Astrocyte (in vitro differentiated cells and primary cell): ENCODE measurements around the gene TTC1. TPM values are rescaled to one million over a fixed set of nuclear protein-coding genes. Genes with fewer than 3 reads are reported as not detected.
"Not testable (repeated sequence)": the region's sequence is repeated elsewhere in the genome, so short reads cannot be mapped to it uniquely, and the experiment has no call there.

ENCODE experiments used
- DNase-seq: peaks from one replicate; pipeline ENCODE4 v3.0.0-alpha.2; 2010; ENCODE audit warnings: low read depth
- FAIRE-seq: peaks from 2 replicates; lab custom pipeline; 2011; peaks lifted over from hg19 to GRCh38; lab: Jason Lieb, UNC
- H2AFZ ChIP-seq: 2 replicates; pipeline ENCODE4 v1.6.0; 2012; ENCODE audit warnings: low read depth, low read length, inconsistent platforms
- H3K27ac ChIP-seq: 2 replicates; pipeline ENCODE4 v1.5.1; 2011; ENCODE audit warnings: low read depth, low read length, inconsistent platforms
- H3K27me3 ChIP-seq: 2 replicates; pipeline ENCODE4 v1.6.0; 2011; ENCODE audit warnings: low read length, inconsistent platforms; ENCODE audit not compliant: insufficient read depth
- H3K36me3 ChIP-seq: 2 replicates; pipeline ENCODE4 v1.5.1; 2011; ENCODE audit warnings: low read length, inconsistent platforms; ENCODE audit not compliant: insufficient read depth
- H3K4me1 ChIP-seq: 2 replicates; pipeline ENCODE4 v1.5.1; 2011; ENCODE audit warnings: low read length, inconsistent platforms; ENCODE audit not compliant: insufficient read depth
- H3K4me2 ChIP-seq: 2 replicates; pipeline ENCODE4 v1.6.0; 2012; ENCODE audit warnings: low read length, inconsistent platforms
- H3K4me3 ChIP-seq: 2 replicates; pipeline ENCODE4 v1.5.1; 2011; ENCODE audit warnings: low read depth, mild to moderate bottlenecking, low read length, inconsistent platforms; ENCODE audit not compliant: insufficient read depth
- H3K79me2 ChIP-seq: 2 replicates; pipeline ENCODE4 v1.6.0; 2012; ENCODE audit warnings: mild to moderate bottlenecking, low read length, inconsistent platforms; ENCODE audit not compliant: insufficient read depth
- H3K9ac ChIP-seq: 2 replicates; pipeline ENCODE4 v1.6.0; 2012; ENCODE audit warnings: mild to moderate bottlenecking, low read length, inconsistent platforms
- H3K9me3 ChIP-seq: 2 replicates; pipeline ENCODE4 v1.5.1; 2012; ENCODE audit warnings: low read depth, mild to moderate bottlenecking, low read length, inconsistent platforms; ENCODE audit not compliant: insufficient read depth
- H4K20me1 ChIP-seq: 2 replicates; pipeline ENCODE4 v1.6.0; 2012; ENCODE audit warnings: low read length, inconsistent platforms; ENCODE audit not compliant: insufficient read depth
- H3K27ac Mint-ChIP-seq: one replicate; pipeline ENCODE4 v1.8.0; 2021; ENCODE audit warnings: mild to moderate bottlenecking, mixed read lengths; ENCODE audit not compliant: unreplicated experiment
- H3K27me3 Mint-ChIP-seq: one replicate; pipeline ENCODE4 v1.8.0; 2021; ENCODE audit warnings: low read depth, mixed read lengths; ENCODE audit not compliant: unreplicated experiment
- H3K36me3 Mint-ChIP-seq: one replicate; pipeline ENCODE4 v1.8.0; 2021; ENCODE audit warnings: low read depth, mixed read lengths; ENCODE audit not compliant: unreplicated experiment
- H3K4me1 Mint-ChIP-seq: one replicate; pipeline ENCODE4 v1.8.0; 2021; ENCODE audit warnings: low read depth, mixed read lengths; ENCODE audit not compliant: unreplicated experiment
- H3K4me3 Mint-ChIP-seq: one replicate; pipeline ENCODE4 v1.8.0; 2021; ENCODE audit warnings: mild to moderate bottlenecking, moderate library complexity, mixed read lengths; ENCODE audit not compliant: unreplicated experiment
- H3K9me3 Mint-ChIP-seq: one replicate; pipeline ENCODE4 v1.8.0; 2021; ENCODE audit warnings: mild to moderate bottlenecking, mixed read lengths; ENCODE audit not compliant: unreplicated experiment
- CTCF ChIP-seq: IDR thresholded peaks from 2 replicates; pipeline ENCODE4 v1.5.1; 2011; ENCODE audit warnings: low read depth, mild to moderate bottlenecking, inconsistent platforms, low read length, moderate library complexity; ENCODE audit not compliant: insufficient read depth
- EZH2 ChIP-seq: IDR thresholded peaks from 2 replicates; pipeline ENCODE4 v1.6.1; 2012; ENCODE audit warnings: mild to moderate bottlenecking, low read length, inconsistent platforms; ENCODE audit not compliant: insufficient read depth
- total RNA-seq: library from RNA; stranded (reverse); gene quantifications from 2 replicates; pipeline ENCODE4 v1.2.1, GENCODE V29; 2021

Gene TTC1
- total RNA-seq, 1 donor from 2014 or later: 61.2 TPM

GRCh38 chr5:160064995-160065614 is 56.2 kb downstream of the TTC1 start:
- no peak overlapping the region for H3K27ac Mint-ChIP-seq
- no peak overlapping the region for H3K4me3 Mint-ChIP-seq
- FAIRE-seq: no peak
- H3K27me3 ChIP-seq: no peaks in the 10 kb centered on the region
- H3K4me1 Mint-ChIP-seq: no peaks in the 10 kb centered on the region
- no peaks in the 10 kb centered on the region for H3K79me2 ChIP-seq
- H3K4me2 ChIP-seq: no peak overlapping the region
- peaks cover 15% of the 10 kb centered on the region for H3K36me3 ChIP-seq
- no peaks in the 10 kb centered on the region for H3K9me3 ChIP-seq
- H2AFZ ChIP-seq: no peak overlapping the region
- no peak overlapping the region for H3K4me3 ChIP-seq
- H3K9ac ChIP-seq: no peak overlapping the region
- no peaks in the 10 kb centered on the region for H3K4me1 ChIP-seq
- H3K36me3 Mint-ChIP-seq: peaks cover 4% of the 10 kb centered on the region
- no peaks in the 10 kb centered on the region for H4K20me1 ChIP-seq
- no peak overlapping the region for H3K27ac ChIP-seq
- H3K27me3 Mint-ChIP-seq: no peaks in the 10 kb centered on the region
- no peak for DNase-seq
- no peak for TF ChIP-seq CTCF
- no peak for TF ChIP-seq EZH2
- H3K9me3 Mint-ChIP-seq: no peaks in the 10 kb centered on the region

GRCh38 chr5:160069120-160069519 is 60.2 kb downstream of the TTC1 start:
- not testable (repeated sequence) for H4K20me1 ChIP-seq, H3K9me3 ChIP-seq, H3K36me3 ChIP-seq, H3K27ac ChIP-seq, H3K79me2 ChIP-seq, H3K4me1 ChIP-seq, H3K36me3 Mint-ChIP-seq, FAIRE-seq, DNase-seq, H2AFZ ChIP-seq, H3K27me3 Mint-ChIP-seq, H3K4me3 Mint-ChIP-seq, H3K4me2 ChIP-seq, H3K27ac Mint-ChIP-seq, H3K27me3 ChIP-seq, H3K4me1 Mint-ChIP-seq, H3K9ac ChIP-seq, H3K4me3 ChIP-seq, H3K9me3 Mint-ChIP-seq

GRCh38 chr5:160071516-160071915 is 62.6 kb downstream of the TTC1 start:
- Histone ChIP-seq H3K9me3 (no peaks in the 10 kb centered on the region), H3K27me3 (no peaks in the 10 kb centered on the region), H2AFZ (no peak overlapping the region), H4K20me1 (no peaks in the 10 kb centered on the region), H3K4me1 (peaks cover 3% of the 10 kb centered on the region), H3K4me3 (no peak overlapping the region), H3K27ac (no peak overlapping the region), H3K9ac (no peak overlapping the region), H3K4me2 (no peak overlapping the region), H3K36me3 (no peaks in the 10 kb centered on the region), H3K79me2 (no peaks in the 10 kb centered on the region)
- Mint-ChIP-seq H3K9me3 (no peaks in the 10 kb centered on the region), H3K27ac (no peak overlapping the region), H3K4me3 (no peak overlapping the region), H3K36me3 (no peaks in the 10 kb centered on the region), H3K27me3 (no peaks in the 10 kb centered on the region), H3K4me1 (peaks cover 5% of the 10 kb centered on the region)
- no peak for TF ChIP-seq CTCF
- TF ChIP-seq EZH2: no peak
- FAIRE-seq: no peak
- no peak for DNase-seq
